Measurements from ENCODE around the gene CLEC18C. TPM values are rescaled to one million over a fixed set of nuclear protein-coding genes. Genes with fewer than 3 reads are reported as not detected.
"Not testable (repeated sequence)": the region's sequence is repeated elsewhere in the genome, so short reads cannot be mapped to it uniquely, and the experiment has no call there.

The CLEC18C gene
- polyA plus RNA-seq, 2 donors, result 0.36 to 0.53 TPM

- not testable (repeated sequence) for H3K27me3 ChIP-seq (ENCODE audit: control insufficient read depth in 1 of 2, insufficient read depth in 2 of 2, low read length in 2 of 2); H3K4me1 ChIP-seq (ENCODE audit: control insufficient read depth in 2 of 2, insufficient read depth in 2 of 2, low read length in 1 of 2); H3K27ac ChIP-seq (ENCODE audit: low read depth in 2 of 2, low read length in 1 of 2); H3K4me3 ChIP-seq (ENCODE audit: low read depth in 1 of 2, low read length in 2 of 2); H3K9me3 ChIP-seq (ENCODE audit: control insufficient read depth in 2 of 2, insufficient read depth in 1 of 2, low read depth in 1 of 2, low read length in 1 of 2); H3K36me3 ChIP-seq (ENCODE audit: control insufficient read depth in 2 of 2, insufficient read depth in 2 of 2, low read length in 1 of 2)
- 77 to 87% methylated on average over 3 to 4 of the region's 7 CpGs for WGBS, 2 donors
Measured at GRCh38 chr16:70203508-70203907, 29.9 kb downstream of the CLEC18C start.

- not testable (repeated sequence) for H3K9me3 ChIP-seq (ENCODE audit: control insufficient read depth in 2 of 2, insufficient read depth in 1 of 2, low read depth in 1 of 2, low read length in 1 of 2); H3K4me3 ChIP-seq (ENCODE audit: low read depth in 1 of 2, low read length in 2 of 2); H3K27me3 ChIP-seq (ENCODE audit: control insufficient read depth in 1 of 2, insufficient read depth in 2 of 2, low read length in 2 of 2); H3K27ac ChIP-seq (ENCODE audit: low read depth in 2 of 2, low read length in 1 of 2); H3K4me1 ChIP-seq (ENCODE audit: control insufficient read depth in 2 of 2, insufficient read depth in 2 of 2, low read length in 1 of 2); H3K36me3 ChIP-seq (ENCODE audit: control insufficient read depth in 2 of 2, insufficient read depth in 2 of 2, low read length in 1 of 2)
- WGBS, 2 donors, result 95 to 96% methylated on average over 13 to 18 of the region's 29 CpGs
Measured at GRCh38 chr16:70204010-70204409, 30.4 kb downstream of the CLEC18C start.

- not testable (repeated sequence) for H3K36me3 ChIP-seq (ENCODE audit: control insufficient read depth in 2 of 2, insufficient read depth in 2 of 2, low read length in 1 of 2); H3K9me3 ChIP-seq (ENCODE audit: control insufficient read depth in 2 of 2, insufficient read depth in 1 of 2, low read depth in 1 of 2, low read length in 1 of 2); H3K27me3 ChIP-seq (ENCODE audit: control insufficient read depth in 1 of 2, insufficient read depth in 2 of 2, low read length in 2 of 2); H3K4me3 ChIP-seq (ENCODE audit: low read depth in 1 of 2, low read length in 2 of 2); H3K27ac ChIP-seq (ENCODE audit: low read depth in 2 of 2, low read length in 1 of 2); H3K4me1 ChIP-seq (ENCODE audit: control insufficient read depth in 2 of 2, insufficient read depth in 2 of 2, low read length in 1 of 2)
- WGBS, 2 donors, result 97 to 99% methylated on average over 12 to 40 of the region's 46 CpGs
Measured at GRCh38 chr16:70204668-70205405, 31.2 kb downstream of the CLEC18C start.

GRCh38 chr16:70206382-70206781 is 32.8 kb downstream of the CLEC18C start:
- H3K27me3 ChIP-seq (ENCODE audit: control insufficient read depth in 1 of 2, insufficient read depth in 2 of 2, low read length in 2 of 2); H3K27ac ChIP-seq (ENCODE audit: low read depth in 2 of 2, low read length in 1 of 2); H3K9me3 ChIP-seq (ENCODE audit: control insufficient read depth in 2 of 2, insufficient read depth in 1 of 2, low read depth in 1 of 2, low read length in 1 of 2); H3K4me3 ChIP-seq (ENCODE audit: low read depth in 1 of 2, low read length in 2 of 2); H3K4me1 ChIP-seq (ENCODE audit: control insufficient read depth in 2 of 2, insufficient read depth in 2 of 2, low read length in 1 of 2); H3K36me3 ChIP-seq (ENCODE audit: control insufficient read depth in 2 of 2, insufficient read depth in 2 of 2, low read length in 1 of 2): not testable (repeated sequence)
- 78 to 97% methylated on average over 6 of the region's 6 CpGs for WGBS, 2 donors

- not testable (repeated sequence) for H3K36me3 ChIP-seq (ENCODE audit: control insufficient read depth in 2 of 2, insufficient read depth in 2 of 2, low read length in 1 of 2); H3K4me1 ChIP-seq (ENCODE audit: control insufficient read depth in 2 of 2, insufficient read depth in 2 of 2, low read length in 1 of 2); H3K9me3 ChIP-seq (ENCODE audit: control insufficient read depth in 2 of 2, insufficient read depth in 1 of 2, low read depth in 1 of 2, low read length in 1 of 2); H3K27me3 ChIP-seq (ENCODE audit: control insufficient read depth in 1 of 2, insufficient read depth in 2 of 2, low read length in 2 of 2); H3K4me3 ChIP-seq (ENCODE audit: low read depth in 1 of 2, low read length in 2 of 2); H3K27ac ChIP-seq (ENCODE audit: low read depth in 2 of 2, low read length in 1 of 2)
- 73 to 77% methylated on average over 2 of the region's 2 CpGs for WGBS, 2 donors
Measured at GRCh38 chr16:70218586-70218985, 45.0 kb downstream of the CLEC18C start.

GRCh38 chr16:70222574-70222973 is 49.0 kb downstream of the CLEC18C start:
- not testable (repeated sequence) for H3K4me3 ChIP-seq (ENCODE audit: low read depth in 1 of 2, low read length in 2 of 2); H3K4me1 ChIP-seq (ENCODE audit: control insufficient read depth in 2 of 2, insufficient read depth in 2 of 2, low read length in 1 of 2); H3K36me3 ChIP-seq (ENCODE audit: control insufficient read depth in 2 of 2, insufficient read depth in 2 of 2, low read length in 1 of 2); H3K27ac ChIP-seq (ENCODE audit: low read depth in 2 of 2, low read length in 1 of 2); H3K9me3 ChIP-seq (ENCODE audit: control insufficient read depth in 2 of 2, insufficient read depth in 1 of 2, low read depth in 1 of 2, low read length in 1 of 2); H3K27me3 ChIP-seq (ENCODE audit: control insufficient read depth in 1 of 2, insufficient read depth in 2 of 2, low read length in 2 of 2)
- 74 to 81% methylated on average over 2 of the region's 2 CpGs for WGBS, 2 donors

GRCh38 chr16:70223216-70223615 is 49.6 kb downstream of the CLEC18C start:
- H3K4me1 ChIP-seq (ENCODE audit: control insufficient read depth in 2 of 2, insufficient read depth in 2 of 2, low read length in 1 of 2); H3K36me3 ChIP-seq (ENCODE audit: control insufficient read depth in 2 of 2, insufficient read depth in 2 of 2, low read length in 1 of 2); H3K27me3 ChIP-seq (ENCODE audit: control insufficient read depth in 1 of 2, insufficient read depth in 2 of 2, low read length in 2 of 2); H3K4me3 ChIP-seq (ENCODE audit: low read depth in 1 of 2, low read length in 2 of 2); H3K9me3 ChIP-seq (ENCODE audit: control insufficient read depth in 2 of 2, insufficient read depth in 1 of 2, low read depth in 1 of 2, low read length in 1 of 2); H3K27ac ChIP-seq (ENCODE audit: low read depth in 2 of 2, low read length in 1 of 2): not testable (repeated sequence)
- 50 to 64% methylated on average over 1 of the region's 2 CpGs for WGBS, 2 donors

- WGBS, 2 donors, result 74 to 83% methylated on average over 1 of the region's 3 CpGs
- H3K9me3 ChIP-seq (ENCODE audit: control insufficient read depth in 2 of 2, insufficient read depth in 1 of 2, low read depth in 1 of 2, low read length in 1 of 2); H3K27me3 ChIP-seq (ENCODE audit: control insufficient read depth in 1 of 2, insufficient read depth in 2 of 2, low read length in 2 of 2); H3K4me3 ChIP-seq (ENCODE audit: low read depth in 1 of 2, low read length in 2 of 2); H3K27ac ChIP-seq (ENCODE audit: low read depth in 2 of 2, low read length in 1 of 2); H3K36me3 ChIP-seq (ENCODE audit: control insufficient read depth in 2 of 2, insufficient read depth in 2 of 2, low read length in 1 of 2); H3K4me1 ChIP-seq (ENCODE audit: control insufficient read depth in 2 of 2, insufficient read depth in 2 of 2, low read length in 1 of 2): not testable (repeated sequence)
Measured at GRCh38 chr16:70223971-70224513, 50.5 kb downstream of the CLEC18C start.

- not testable (repeated sequence) for H3K27ac ChIP-seq (ENCODE audit: low read depth in 2 of 2, low read length in 1 of 2); H3K36me3 ChIP-seq (ENCODE audit: control insufficient read depth in 2 of 2, insufficient read depth in 2 of 2, low read length in 1 of 2); H3K9me3 ChIP-seq (ENCODE audit: control insufficient read depth in 2 of 2, insufficient read depth in 1 of 2, low read depth in 1 of 2, low read length in 1 of 2); H3K4me3 ChIP-seq (ENCODE audit: low read depth in 1 of 2, low read length in 2 of 2); H3K27me3 ChIP-seq (ENCODE audit: control insufficient read depth in 1 of 2, insufficient read depth in 2 of 2, low read length in 2 of 2); H3K4me1 ChIP-seq (ENCODE audit: control insufficient read depth in 2 of 2, insufficient read depth in 2 of 2, low read length in 1 of 2)
- WGBS, 2 donors, result 97% methylated on average over 6 to 19 of the region's 24 CpGs
Measured at GRCh38 chr16:70224645-70225044, 51.1 kb downstream of the CLEC18C start.

GRCh38 chr16:70225430-70225829 is 51.8 kb downstream of the CLEC18C start:
- H3K9me3 ChIP-seq (ENCODE audit: control insufficient read depth in 2 of 2, insufficient read depth in 1 of 2, low read depth in 1 of 2, low read length in 1 of 2); H3K4me1 ChIP-seq (ENCODE audit: control insufficient read depth in 2 of 2, insufficient read depth in 2 of 2, low read length in 1 of 2); H3K4me3 ChIP-seq (ENCODE audit: low read depth in 1 of 2, low read length in 2 of 2); H3K27me3 ChIP-seq (ENCODE audit: control insufficient read depth in 1 of 2, insufficient read depth in 2 of 2, low read length in 2 of 2); H3K27ac ChIP-seq (ENCODE audit: low read depth in 2 of 2, low read length in 1 of 2); H3K36me3 ChIP-seq (ENCODE audit: control insufficient read depth in 2 of 2, insufficient read depth in 2 of 2, low read length in 1 of 2): not testable (repeated sequence)
- 93 to 100% methylated on average over 3 of the region's 4 CpGs for WGBS, 2 donors
